ENCODE results near the gene PLA2G4D. TPM values are rescaled to one million over a fixed set of nuclear protein-coding genes. Genes with fewer than 3 reads are reported as not detected.

PLA2G4D gene
- total and polyA plus RNA-seq, 2 donors (not counting 3 experiments of a cell fraction or from before 2014, with no cell fraction given) = not detected

GRCh38 chr15:42031198-42031915 is 63.0 kb downstream of the PLA2G4D start:
- no peaks in the 10 kb centered on the region for H3K9me1 ChIP-seq (replicated peaks; ENCODE audit: control insufficient read depth, extremely low read depth, insufficient read depth, low read length)
- TF ChIP-seq, protein P1, sequence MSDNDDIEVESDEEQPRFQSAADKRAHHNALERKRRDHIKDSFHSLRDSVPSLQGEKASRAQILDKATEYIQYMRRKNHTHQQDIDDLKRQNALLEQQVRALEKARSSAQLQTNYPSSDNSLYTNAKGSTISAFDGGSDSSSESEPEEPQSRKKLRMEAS (IDR thresholded peaks at IDR 0.05; ENCODE audit: insufficient read depth, insufficient read length) = no peak
- no peak for TF ChIP-seq JUN (IDR thresholded peaks at IDR 0.05; ENCODE audit: borderline replicate concordance, insufficient read depth, insufficient read length, low read depth)
- no peaks in the 10 kb centered on the region for H3K9me3 ChIP-seq (replicated peaks; ENCODE audit: control insufficient read depth, insufficient read depth, low read length)
- ChIA-PET POLR2A (no interaction called here), CTCF (no interaction called here)
- no TSS peak for BruUV-seq (replicated peaks)
- no peaks in the 10 kb centered on the region for H3K79me2 ChIP-seq (ENCODE audit: control insufficient read depth, insufficient read depth, low read length)
- no peaks in the 10 kb centered on the region for H4K20me1 ChIP-seq (replicated peaks; ENCODE audit: control insufficient read depth, extremely low read depth, insufficient read depth, low read length)
- dilution Hi-C loops (cut with MboI; ENCODE audit: extremely low pct_ligation_motif_present, low sequenced_read_pairs) = no loop called here
- H3K36me3 ChIP-seq (ENCODE audit: control insufficient read depth in 2 of 2, extremely low read depth in 1 of 2, insufficient read depth in 2 of 2, low read length in 2 of 2) = no peaks in the 10 kb centered on the region
- H3K9ac ChIP-seq (replicated peaks; ENCODE audit: extremely low read depth, insufficient read depth, low read length) = no peak overlapping the region
- no peak overlapping the region for H3K4me2 ChIP-seq (ENCODE audit: insufficient read depth, low read length)
- no peak overlapping the region for H2AFZ ChIP-seq (ENCODE audit: low read depth, low read length)
- peaks cover 2% of the 10 kb centered on the region for H3K4me1 ChIP-seq (ENCODE audit: control insufficient read depth, extremely low read depth, insufficient read depth, low read length)
- FAIRE-seq (no peak), DNase-seq (ENCODE audit: low read depth, low spot score) (no peak)
- no peak overlapping the region for H3K27ac ChIP-seq (ENCODE audit: insufficient read depth, low read depth, low read length)
- intact Hi-C loops (cut with micrococcal nuclease) = loop anchor here (1.0 kb wide), 1 partner anchor 20 kb away; no protein-coding TSS in a partner anchor
- H3K4me3 ChIP-seq (replicated peaks in 1 of 3; ENCODE audit: insufficient read depth in 1 of 3, low read depth in 1 of 3, low read length in 3 of 3) = no peak overlapping the region
- H3K27me3 ChIP-seq (ENCODE audit: control insufficient read depth in 2 of 2, insufficient read depth in 2 of 2, low read length in 2 of 2) = peaks cover 15 to 28% of the 10 kb centered on the region in 2 experiments

- Histone ChIP-seq H3K4me3 (replicated peaks in 1 of 3; ENCODE audit: insufficient read depth in 1 of 3, low read depth in 1 of 3, low read length in 3 of 3) (no peak overlapping the region), H3K4me2 (ENCODE audit: insufficient read depth, low read length) (no peak overlapping the region), H3K27me3 (ENCODE audit: control insufficient read depth in 2 of 2, insufficient read depth in 2 of 2, low read length in 2 of 2) (peaks cover 21 to 28% of the 10 kb centered on the region in 2 experiments), H3K36me3 (ENCODE audit: control insufficient read depth in 2 of 2, extremely low read depth in 1 of 2, insufficient read depth in 2 of 2, low read length in 2 of 2) (no peaks in the 10 kb centered on the region), H3K9me3 (replicated peaks; ENCODE audit: control insufficient read depth, insufficient read depth, low read length) (no peaks in the 10 kb centered on the region), H3K4me1 (ENCODE audit: control insufficient read depth, extremely low read depth, insufficient read depth, low read length) (no peaks in the 10 kb centered on the region), H3K27ac (ENCODE audit: insufficient read depth, low read depth, low read length) (no peak overlapping the region), H4K20me1 (replicated peaks; ENCODE audit: control insufficient read depth, extremely low read depth, insufficient read depth, low read length) (no peaks in the 10 kb centered on the region), H3K9ac (replicated peaks; ENCODE audit: extremely low read depth, insufficient read depth, low read length) (no peak overlapping the region), H2AFZ (ENCODE audit: low read depth, low read length) (no peak overlapping the region), H3K9me1 (replicated peaks; ENCODE audit: control insufficient read depth, extremely low read depth, insufficient read depth, low read length) (no peaks in the 10 kb centered on the region), H3K79me2 (ENCODE audit: control insufficient read depth, insufficient read depth, low read length) (no peaks in the 10 kb centered on the region)
- no peak for FAIRE-seq
- TF ChIP-seq JUN (IDR thresholded peaks at IDR 0.05; ENCODE audit: borderline replicate concordance, insufficient read depth, insufficient read length, low read depth) (no peak), POLR2AphosphoS5 (IDR thresholded peaks at IDR 0.05; ENCODE audit: insufficient read depth, low read depth, low read length) (no peak), CTCF (IDR thresholded peaks at IDR 0.05; ENCODE audit: extremely low read depth in 1 of 2, insufficient read depth in 1 of 2, low read depth in 1 of 2, low read length in 2 of 2) (no peak), EZH2 (IDR thresholded peaks at IDR 0.05; ENCODE audit: borderline replicate concordance, low read depth, low read length, severe bottlenecking) (no peak), GATA2 (IDR thresholded peaks at IDR 0.05; ENCODE audit: insufficient read depth, insufficient read length, low read depth, low read length) (no peak), POLR2A (IDR thresholded peaks at IDR 0.05; ENCODE audit: low read depth, low read length) (no peak), FOS (IDR thresholded peaks at IDR 0.05; ENCODE audit: borderline replicate concordance, insufficient read depth, low read length) (no peak), MYC (IDR thresholded peaks at IDR 0.05; ENCODE audit: low read depth, low read length) (no peak)
- TF ChIP-seq, protein P1 (IDR thresholded peaks at IDR 0.05; ENCODE audit: insufficient read depth, insufficient read length) = no peak
- POLR2A ChIA-PET = no interaction called here
- dilution Hi-C loops (cut with MboI; ENCODE audit: extremely low pct_ligation_motif_present, low sequenced_read_pairs) = no loop called here
- intact Hi-C loops (cut with micrococcal nuclease) = no loop called here
- DNase-seq (ENCODE audit: low read depth, low spot score) = no peak
- BruUV-seq (replicated peaks) = no TSS peak
- CTCF ChIA-PET = no interaction called here
Observed at GRCh38 chr15:42027521-42027920, 66.8 kb downstream of the PLA2G4D start.
